ENCODE measurements around the gene C14orf132.
A peak's percentile ranks its signal among the peaks of the same experiment; 100 is the strongest.
"Not testable (repeated sequence)": the region's sequence is repeated elsewhere in the genome, so short reads cannot be mapped to it uniquely, and the experiment has no call there.

C14orf132 gene

GRCh38 chr14:96038920-96039632, at the start of gene C14orf132:
TSS of gene C14orf132 (plus strand) at chr14:96039362. CDS start at chr14:96039501, 139 bp downstream.
- peak; percentile 70 for DNase-seq (ENCODE audit: low read depth, low spot score)

DNA sequence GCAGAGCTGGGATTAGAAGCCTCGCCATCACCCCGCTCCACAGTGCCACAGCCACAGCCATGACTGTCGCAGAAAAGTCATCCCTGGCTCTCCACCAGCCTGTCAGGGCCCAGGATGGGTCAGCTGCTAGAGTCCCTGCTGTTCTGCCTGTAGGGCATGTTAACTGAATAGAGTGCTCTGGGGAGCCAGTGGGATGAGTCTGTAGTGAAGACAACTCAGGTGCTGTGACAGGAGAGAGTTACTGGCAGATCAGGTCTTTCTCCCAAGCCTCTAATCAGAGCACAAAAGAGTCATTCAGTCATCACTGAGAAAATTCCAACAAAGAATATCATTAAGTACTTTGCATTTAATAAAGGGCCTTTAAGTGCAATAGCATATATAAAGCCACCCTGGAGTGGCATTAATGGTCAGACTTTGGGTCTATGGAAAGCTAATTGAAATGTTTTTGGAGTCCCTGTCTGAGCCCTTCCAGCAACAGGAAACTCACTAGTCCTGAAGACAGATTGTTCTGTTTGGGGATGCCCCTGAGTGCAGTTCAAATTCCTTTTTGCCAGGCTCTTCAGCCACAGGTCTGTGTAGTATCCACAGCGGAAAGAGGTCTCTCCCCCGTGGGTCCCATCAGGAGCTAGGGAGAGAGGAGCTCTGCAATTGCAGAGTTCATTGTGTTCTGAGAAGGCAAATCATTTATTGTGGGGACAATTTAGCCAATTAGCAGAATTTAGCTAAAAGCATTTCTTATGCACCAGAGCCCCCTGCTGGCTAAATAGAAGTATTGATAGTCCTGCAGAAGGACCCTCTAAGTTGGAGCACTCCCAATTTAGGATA, 45.2 kb upstream of the C14orf132 start:
- peak; percentile 65 for DNase-seq (ENCODE audit: low read depth, low spot score)

DNA sequence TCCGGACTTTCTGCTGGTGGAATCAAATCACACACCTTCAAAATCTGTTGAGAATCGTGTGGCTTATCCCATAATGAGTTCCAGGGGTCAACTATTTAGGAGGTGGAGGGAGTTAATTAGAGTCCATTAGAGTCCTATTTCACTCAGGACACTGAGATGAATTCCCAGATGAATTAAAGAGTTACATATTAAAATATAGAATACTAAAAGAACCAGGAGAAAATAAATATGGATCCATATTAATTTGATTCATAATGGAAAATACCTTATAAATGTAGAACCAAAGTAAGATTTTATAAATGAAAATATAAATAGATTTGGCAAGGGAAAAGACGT, 44.6 kb upstream of the C14orf132 start:
- no peak for DNase-seq (ENCODE audit: low read depth, low spot score)

- DNase-seq (ENCODE audit: low read depth, low spot score) = peak; percentile 34
Observed at GRCh38 chr14:95998656-95999055, 40.5 kb upstream of the C14orf132 start.

DNA sequence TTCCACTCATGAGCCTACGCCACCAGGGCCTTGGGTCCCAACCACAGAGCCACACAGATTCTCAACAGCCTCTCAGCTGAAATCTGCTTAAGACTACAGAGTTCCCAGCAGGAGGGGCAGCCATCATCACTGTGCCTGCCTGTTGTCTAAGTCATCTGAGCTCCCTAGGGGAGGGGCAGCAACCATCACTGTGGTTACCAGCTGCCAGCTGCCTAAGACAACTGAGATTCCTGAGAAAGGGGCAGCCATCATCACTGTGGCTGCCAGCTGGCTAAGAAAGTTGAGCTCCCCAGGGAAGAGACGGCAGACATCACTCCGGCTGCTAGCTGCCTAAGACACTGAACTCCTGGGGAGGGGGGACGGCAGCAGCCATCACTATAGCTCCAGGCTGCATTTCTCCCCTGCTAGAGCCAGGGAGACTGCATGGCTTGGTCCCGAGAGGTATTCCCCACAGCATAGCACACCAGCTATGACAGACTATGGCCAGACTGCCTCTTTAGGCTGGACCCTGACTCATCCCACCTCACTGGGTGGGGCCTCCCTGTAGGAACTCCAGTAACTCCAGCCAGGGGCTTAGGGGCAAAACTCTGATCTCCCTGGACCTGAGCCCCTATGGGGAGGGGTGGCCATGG, 37.2 kb upstream of the C14orf132 start:
- peak; percentile 16 for DNase-seq (ENCODE audit: low read depth, low spot score)

DNA sequence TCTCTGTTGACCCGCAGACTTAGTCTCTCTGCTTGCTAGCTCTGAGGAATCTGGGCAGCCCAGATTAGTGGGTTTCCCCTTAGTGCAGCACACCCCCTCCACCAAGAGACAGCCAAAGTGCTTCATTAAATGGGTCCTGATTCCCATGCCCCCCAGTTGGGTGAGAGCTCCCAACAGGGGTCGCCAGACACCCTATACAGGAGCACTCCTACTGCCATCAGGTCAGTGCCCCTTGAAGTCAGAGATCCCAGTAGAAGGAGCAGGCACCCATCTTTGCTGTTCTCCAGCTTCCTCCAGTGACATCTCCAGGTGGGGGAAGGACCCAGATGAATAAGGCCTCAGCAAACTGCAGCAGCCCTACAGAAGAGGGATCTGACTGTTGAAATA, 36.7 kb upstream of the C14orf132 start:
- no peak for DNase-seq (ENCODE audit: low read depth, low spot score)

DNA sequence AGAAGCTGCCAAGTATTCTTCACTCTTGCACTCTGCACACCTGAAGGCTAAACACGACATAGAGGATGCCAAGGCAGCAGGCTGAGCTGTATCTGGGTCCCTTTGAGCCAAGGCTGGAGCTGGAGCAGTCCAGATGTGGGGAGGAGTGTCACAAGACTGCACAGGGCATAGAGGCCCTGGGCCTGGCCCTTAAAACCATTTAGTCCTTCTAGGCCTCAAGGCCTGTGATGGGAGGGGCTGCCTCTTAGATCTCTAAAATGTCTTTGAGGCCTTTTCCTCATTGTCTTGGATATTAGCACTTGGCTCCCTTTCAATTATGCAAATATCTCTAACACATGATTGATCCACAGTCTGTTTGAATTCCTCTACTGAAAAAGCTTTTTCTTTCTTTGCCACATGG, 28.0 kb upstream of the C14orf132 start:
- no peak for DNase-seq (ENCODE audit: low read depth, low spot score)

GRCh38 chr14:96011607-96012006, 27.6 kb upstream of the C14orf132 start:
- DNase-seq (ENCODE audit: low read depth, low spot score) = no peak

DNA sequence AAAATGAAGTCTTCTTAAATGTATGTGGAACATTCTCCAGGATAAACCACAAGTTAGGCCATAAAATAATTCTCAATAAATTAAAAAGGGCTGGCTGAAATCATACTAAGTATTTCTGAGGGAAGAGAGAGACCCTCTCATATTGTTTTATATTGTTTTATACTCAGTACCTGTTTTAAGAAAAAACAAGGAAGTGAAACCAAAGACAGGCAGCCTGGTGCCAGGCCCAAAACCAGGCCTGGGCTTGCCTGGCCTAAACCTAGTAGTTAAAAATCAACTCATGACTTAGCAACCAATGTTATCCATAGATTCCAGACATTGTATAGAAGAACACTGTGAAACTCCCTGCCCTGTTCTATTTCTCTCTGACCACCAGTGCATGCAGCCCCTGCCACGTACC, 26.4 kb upstream of the C14orf132 start:
- not testable (repeated sequence) for DNase-seq (ENCODE audit: low read depth, low spot score)

DNA sequence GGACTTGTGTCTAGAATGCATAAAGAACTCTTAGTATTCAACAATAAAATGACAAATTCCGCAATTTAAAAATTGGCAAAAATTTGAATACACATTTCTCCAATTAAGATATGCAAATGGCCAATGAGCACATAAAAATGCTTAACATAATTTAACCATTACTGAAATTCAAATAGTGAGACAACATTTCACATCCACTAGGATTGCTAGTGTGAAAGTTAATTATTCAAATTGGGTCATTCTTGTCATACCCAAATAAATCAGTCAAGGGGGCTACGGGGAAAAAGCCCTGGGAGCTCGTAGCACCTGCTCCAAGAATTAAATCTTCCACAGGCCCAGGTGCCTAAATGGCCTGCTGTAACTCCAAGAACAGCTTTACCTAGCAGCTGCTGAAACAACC, 25.0 kb upstream of the C14orf132 start:
- no peak for DNase-seq (ENCODE audit: low read depth, low spot score)

DNA sequence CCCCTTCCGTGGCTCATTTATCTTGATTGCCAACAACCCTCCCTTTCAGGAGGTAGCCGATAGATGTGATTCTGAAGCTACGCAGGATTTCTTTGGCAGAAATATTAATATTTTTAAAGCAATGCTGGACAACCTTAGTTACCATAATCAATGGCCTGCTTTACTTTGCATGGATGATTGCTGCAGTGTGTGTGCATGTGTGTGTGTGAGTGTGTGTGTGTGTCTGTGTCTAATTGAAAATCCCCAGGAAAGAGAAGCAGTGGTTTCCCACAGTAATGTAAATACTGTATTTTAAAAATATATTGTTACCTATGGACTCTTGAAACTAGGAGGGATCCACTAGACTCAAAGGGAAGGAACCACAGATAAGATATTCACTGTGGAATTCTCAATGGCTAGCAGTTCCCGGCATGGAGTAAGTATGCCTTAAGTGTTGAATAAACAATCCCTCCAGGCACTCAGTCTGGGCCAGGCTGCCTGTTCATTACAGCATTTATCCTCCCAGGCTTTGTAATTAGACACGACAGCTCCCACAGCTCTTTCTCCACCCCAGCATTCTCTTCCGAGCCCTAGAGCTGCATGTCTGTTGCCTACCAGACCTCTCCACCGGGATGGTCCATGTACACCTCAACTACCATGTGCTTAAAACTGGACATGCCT, 22.5 kb upstream of the C14orf132 start:
- no peak for DNase-seq (ENCODE audit: low read depth, low spot score)

- DNase-seq (ENCODE audit: low read depth, low spot score) = no peak
Observed at GRCh38 chr14:96017882-96018281, 21.3 kb upstream of the C14orf132 start.

DNA sequence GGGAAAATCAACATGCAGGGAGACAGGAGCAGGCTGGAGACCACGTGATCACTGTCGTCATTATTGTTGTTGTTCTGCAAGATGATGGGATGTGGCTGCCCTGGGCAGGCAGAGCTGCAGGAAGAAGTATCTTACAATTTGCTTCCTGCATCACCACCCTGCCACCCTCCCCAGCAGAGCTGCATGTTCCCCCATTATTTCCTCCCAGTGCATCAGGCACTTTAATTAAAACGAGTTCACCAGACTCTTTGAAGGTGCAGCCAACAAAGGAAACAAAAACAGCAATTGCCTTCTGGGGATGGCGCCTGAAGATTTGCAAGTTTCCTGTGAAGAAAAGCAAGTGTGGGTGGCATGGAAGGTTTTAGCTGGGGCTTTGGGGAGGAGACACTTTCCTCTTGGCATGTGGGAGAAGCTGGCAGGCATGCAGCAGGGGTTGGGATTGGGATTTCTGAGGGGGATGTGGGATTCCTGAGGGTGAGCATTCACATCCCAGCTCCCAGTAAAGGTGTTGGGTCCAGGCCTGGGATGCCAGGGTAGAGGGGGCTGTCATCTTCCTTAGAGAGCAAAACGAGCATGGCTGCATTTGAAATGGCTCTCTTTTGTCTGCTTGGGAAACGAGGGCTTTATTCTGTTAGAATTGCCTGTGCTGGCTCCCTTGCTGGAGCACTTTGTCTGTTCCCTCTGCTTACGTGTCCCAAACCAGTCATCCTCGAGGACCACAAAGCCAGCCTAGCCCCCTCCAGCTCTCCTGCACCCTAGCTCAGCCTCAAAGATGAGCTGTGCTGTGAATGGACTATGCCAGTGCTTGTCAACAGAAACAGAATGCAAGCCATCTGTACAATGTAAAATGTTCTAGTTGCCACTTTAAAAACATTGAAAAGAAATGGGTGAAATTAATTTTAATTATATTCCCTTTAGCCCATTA, 11.5 kb upstream of the C14orf132 start:
- DNase-seq (ENCODE audit: low read depth, low spot score) = no peak

DNA sequence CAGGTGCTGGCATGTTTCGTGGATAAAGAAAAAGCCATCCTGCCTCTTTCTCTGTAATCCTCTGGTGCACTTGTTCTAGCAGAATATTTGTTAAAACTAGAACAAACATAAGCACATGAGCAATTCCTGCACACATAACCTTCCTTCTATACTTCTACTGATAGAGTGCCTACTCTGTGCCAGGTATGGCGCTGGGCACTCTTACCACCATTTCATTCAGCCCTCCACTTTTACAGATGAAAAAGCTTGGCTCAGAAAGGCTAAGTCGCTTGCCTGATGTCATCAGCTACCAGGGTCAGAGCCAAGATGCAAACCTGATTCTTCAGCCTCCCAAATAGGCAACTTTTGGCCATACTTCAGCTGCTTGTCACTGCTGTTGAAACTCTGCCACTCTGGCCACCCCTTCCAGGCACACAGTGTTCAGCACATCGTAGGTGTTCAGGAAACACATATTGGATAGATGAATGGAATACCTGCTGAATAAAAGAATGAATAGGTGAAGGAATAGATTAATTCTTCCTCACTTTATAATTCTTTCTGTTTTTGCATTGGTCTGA, 10.0 kb upstream of the C14orf132 start:
- no peak for DNase-seq (ENCODE audit: low read depth, low spot score)

DNA sequence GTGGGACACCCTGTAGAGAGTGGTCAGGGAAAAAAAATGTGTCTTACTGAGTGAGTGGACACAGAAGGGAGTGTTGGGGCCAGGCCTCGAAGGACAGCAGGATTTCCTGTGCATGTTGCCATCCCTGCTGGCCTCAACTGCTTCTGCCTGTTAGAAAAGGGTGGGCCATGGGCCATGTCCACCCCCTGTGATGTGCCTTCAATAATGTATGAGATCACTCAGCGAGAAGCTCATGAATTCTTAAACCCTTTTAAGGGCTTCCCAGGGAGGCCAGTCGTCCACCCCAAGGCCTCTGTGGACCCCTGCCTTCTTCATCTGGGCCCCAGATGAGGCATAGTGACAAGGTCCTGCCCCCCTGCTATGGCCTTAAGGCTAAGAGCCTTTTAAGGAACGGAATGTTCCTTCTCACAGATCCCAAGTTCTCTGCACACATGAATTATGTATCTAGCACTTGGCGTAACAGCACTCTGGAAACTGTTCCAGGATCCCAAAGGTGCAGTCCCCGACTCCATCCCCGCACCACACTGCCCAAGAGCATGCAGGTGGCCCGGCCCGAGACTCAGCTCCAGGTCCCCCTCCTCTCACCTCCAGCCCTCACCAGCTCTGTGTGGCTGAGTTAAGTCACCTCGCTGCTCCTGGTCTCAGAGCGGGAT, 8.9 kb upstream of the C14orf132 start:
- no peak for DNase-seq (ENCODE audit: low read depth, low spot score)

- no peak for DNase-seq (ENCODE audit: low read depth, low spot score)
Observed at GRCh38 chr14:96031691-96032090, 7.5 kb upstream of the C14orf132 start.

GRCh38 chr14:96035456-96035855, 3.7 kb upstream of the C14orf132 start:
- no peak for DNase-seq (ENCODE audit: low read depth, low spot score)

DNA sequence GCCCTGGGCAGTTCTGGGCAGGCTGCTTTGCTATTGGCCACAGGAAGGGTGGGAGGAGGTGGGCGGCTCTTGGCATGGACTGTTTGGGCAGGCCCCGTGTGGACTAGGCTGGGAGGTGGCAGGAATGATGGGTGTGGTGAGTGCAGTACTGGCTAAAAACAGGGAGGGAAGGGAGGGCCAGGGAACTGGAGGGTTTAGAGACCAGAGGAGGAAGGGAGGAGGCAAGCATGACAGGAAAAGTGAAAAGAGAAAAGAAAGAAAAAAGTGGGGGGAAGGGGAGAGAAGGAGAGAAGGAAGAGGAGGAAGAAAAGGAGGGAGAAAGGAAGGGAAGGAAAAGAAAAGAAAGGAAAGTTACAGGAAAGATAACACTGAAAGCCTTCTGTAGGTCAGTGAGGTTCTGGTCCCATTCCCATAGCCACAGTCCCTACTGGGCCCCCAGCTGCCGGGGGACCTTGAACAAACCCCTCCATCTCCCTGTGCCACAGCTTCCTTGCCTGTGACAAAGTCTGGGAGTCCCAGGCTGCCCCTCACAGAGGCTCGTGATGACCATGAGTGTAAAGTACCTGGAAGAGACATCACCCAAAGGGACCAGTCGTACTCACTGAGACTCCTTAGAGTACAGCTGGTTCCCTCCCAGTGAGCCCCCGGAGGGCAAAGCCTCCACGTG, 1.1 kb upstream of the C14orf132 start:
- DNase-seq (ENCODE audit: low read depth, low spot score) = no peak

DNA sequence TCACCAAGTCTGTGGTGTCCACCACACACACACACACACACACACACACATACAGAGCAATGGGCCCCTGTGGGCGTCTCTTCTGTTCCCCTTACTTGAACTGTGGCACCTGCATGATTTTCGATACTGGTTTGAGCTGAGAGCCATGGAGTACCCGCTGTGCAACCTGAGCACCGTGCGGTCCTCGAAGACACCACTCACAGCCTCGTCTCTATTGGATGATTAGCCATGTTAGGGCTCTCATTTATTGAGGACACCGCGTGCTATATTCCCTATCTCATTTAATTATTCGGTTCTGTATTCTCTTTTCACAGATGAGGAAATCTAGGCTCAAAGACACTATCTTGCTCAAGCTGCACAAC, 623 bp upstream of the C14orf132 start:
- DNase-seq (ENCODE audit: low read depth, low spot score) = no peak

Measured in astrocyte of the hippocampus (primary cell).